ENCODE data around the gene HS2ST1. TPM values are rescaled to one million over a fixed set of nuclear protein-coding genes. Genes with fewer than 3 reads are reported as not detected.
"Not testable (repeated sequence)": the region's sequence is repeated elsewhere in the genome, so short reads cannot be mapped to it uniquely, and the experiment has no call there.

HS2ST1 gene
- polyA plus RNA-seq, 1 donor = 15.6 TPM

DNA sequence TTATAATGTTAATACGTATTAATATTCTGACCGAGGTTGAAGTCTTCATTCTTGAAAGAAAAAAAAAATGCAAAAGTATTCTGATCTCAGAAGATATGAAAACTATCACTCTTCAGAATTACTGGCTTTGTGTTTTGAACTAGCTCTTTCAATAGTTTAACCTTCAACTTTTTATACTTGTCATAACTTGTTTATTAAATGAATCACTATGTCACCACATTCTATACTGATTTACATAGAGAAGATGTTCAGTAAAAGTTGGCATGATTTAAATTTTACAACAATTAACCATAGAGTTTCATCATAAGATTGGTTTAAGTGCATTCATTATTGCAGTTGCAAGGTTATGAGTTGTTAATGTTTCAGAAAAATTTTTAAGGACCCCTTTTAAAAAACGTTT, 57.3 kb downstream of the HS2ST1 start:
- no peak for DNase-seq

DNA sequence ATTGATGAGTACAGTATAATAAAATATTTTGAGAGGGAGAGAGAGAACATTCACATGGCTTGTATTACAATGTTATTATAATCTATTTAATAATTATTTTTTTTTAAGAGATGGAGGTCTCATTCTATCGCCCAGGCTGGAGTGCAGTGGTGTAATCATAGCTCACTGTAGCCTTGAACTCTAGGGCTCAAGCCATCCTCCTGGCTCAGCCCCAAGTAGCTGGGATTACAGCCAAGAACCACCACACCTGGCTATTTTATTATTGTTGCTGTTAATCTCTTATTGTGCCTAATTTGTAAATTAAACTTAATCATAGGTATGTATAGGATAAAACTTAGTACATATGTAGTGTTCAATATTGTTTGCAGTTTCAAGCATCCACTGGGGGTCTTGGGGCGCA, 57.8 kb downstream of the HS2ST1 start:
- no peak for DNase-seq

DNA sequence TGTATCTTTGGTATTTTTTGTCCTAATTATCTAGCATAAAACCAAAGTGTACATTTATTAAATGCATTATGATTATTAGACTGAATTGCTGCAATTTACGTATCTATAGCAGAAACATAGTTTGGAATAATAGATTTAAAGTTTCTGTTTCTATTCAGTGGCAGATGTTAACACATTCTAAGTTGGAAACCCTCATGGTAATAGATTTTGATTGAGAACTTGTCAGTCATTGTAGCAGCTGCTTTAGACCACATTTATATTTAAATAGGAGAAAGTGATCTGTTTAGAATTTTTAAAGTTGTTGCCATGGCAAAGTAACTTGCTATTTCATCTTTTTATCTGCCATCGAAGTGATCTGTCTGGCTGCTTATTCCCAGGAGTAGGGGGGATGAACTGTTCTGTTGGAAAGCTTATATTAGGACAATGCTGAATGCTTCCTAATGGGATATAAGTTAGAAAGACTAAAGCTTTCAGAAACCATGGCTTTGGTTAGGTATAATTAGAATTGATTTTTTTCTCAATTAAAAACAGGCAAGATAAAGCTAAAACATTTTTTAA, 61.6 kb downstream of the HS2ST1 start:
- DNase-seq = no peak

DNA sequence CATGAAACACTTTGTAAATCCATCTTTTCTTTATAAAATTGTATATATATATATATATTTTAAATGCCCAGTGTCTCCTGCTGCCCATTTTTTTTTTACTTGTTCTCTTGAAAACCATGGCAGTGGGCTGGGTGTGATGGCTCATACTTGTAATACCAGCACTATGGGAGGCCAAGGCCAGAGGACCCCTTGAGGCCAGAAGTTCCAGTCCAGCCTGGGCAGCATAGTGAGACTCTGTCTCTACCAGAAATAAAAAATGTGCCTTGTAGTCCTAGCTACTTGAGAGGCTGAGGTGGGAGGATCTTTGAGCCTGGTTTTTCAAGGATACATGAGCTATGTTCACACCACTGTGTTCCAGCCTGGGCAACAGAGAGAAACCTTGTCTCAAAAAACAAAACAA, 62.2 kb downstream of the HS2ST1 start:
- DNase-seq = no peak

DNA sequence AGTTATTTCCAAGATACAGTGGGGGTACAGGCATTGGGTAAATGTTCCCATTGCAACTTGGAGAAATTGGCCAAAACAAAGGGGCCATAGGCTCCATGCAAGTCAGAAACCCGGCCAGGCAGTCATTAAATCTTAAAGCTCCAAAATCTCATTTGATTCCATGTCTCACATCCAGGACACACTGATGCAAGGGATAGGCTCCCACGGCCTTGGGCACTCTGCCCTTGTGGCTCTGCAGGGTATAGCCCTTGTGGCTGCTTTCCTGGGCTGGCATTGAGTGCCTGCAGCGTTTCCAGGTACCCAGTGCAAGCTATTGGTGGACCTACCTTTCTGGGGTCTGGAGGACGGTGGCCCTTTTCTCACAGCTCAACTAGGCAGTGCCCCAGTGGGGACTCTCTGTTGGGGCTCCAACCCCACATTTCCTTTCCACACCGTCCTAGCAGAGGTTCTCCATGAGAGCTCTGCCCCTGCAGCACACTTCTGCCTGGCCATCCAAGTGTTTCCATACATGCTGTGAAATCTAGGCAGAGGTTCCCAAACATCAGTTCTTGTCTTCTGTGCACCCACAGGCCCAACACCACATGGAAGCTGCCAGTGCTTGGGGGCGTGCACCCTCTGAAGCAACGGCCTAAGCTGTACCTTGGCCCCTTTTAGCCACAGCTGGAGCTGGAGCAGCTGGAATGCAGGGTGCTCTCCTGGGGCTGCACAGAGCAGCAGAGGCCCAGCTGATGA, 67.2 kb downstream of the HS2ST1 start:
- DNase-seq = no peak

DNA sequence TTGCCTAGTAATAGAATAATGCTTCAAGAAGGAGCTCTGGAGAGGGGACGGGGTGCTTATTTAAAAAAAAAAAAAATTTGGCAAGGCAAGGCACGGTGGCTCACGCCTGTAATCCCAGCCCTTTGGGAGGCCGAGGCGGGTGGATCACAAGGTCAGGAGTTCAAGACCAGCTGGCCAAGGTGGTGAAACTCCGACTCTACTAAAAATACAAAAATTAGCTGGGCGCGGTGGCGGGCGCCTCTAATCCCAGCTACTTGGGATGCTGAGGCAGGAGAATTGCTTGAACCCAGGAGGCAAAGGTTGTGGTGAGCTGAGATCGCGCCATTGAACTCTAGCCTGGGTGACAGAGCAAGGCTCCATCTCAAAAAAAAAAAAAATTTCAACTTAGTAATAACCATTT, 69.2 kb downstream of the HS2ST1 start:
- DNase-seq = not testable (repeated sequence)

DNA sequence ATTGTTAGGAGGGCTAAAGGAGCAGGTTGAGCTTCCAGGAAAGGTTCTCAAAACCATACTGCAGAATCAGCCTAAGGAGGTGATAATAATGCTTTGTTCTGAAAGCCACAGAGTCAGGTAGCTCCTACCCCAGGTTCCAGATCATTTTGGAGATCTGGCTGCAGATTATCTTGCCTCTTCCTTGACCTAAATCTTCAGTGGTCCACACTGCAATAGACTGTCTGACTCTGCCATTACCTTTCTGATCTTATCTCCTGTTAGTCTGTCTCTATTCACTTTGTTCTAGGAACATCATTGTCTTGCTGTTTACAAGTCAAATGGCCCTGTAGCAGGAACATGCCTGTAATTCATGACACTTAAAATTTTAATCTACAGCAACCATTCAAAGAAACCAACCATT, 73.0 kb downstream of the HS2ST1 start:
- no peak for DNase-seq

DNA sequence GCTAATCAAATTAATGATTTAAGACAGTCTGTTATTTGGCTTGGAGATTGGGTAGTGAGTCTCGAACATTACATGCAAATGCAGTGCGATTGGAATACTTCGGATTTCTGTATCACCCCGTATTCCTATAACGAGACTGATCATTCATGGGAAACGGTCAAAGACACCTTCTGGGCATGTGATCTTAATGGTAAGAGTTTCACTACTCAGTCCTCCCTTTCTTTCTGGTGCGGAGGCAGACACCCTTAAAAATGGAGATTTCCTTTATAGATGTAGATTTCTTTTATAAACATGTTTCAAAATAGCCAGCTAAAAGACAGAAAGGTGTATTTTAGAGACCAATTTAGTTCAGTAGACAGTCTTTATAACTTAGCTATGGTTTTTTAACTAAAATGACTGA, 74.4 kb downstream of the HS2ST1 start:
- DNase-seq = no peak

DNA sequence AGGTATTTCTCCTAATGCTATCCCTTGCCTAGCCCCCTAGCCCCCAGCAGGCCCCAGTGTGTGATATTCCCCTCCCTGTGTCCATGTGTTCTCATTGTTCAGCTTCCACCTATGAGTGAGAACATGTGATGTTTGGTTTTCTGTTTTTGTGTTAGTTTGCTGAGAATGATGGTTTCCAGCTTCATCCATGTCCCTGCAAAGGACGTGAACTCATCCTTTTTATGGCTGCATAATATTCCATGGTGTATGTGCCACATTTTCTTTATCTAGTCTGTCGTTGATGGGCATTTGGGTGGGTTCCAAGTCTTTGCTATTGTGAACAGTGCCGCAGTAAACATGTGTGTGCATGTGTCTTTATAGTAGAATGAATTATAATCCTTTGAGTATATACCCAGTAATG, 75.3 kb downstream of the HS2ST1 start:
- DNase-seq = not testable (repeated sequence)

DNA sequence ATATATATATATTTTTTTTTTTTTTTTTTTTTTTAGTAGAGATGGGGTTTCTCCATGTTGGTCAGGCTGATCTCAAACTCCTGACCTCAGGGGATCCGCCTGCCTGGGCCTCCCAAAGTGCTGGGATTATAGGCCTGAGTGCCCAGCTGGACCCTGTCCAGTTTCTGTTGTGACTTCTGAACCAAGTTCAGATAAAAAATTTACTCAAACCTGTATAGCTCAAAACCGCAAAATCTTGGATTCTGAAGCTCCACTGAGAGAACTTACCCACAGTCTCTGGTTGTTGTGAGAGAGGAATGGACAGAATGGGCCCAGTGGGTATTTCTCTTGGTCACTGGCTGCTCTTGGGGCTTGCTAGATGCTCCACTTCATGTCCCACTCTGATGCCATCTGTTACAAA, 76.4 kb downstream of the HS2ST1 start:
- DNase-seq = no peak

DNA sequence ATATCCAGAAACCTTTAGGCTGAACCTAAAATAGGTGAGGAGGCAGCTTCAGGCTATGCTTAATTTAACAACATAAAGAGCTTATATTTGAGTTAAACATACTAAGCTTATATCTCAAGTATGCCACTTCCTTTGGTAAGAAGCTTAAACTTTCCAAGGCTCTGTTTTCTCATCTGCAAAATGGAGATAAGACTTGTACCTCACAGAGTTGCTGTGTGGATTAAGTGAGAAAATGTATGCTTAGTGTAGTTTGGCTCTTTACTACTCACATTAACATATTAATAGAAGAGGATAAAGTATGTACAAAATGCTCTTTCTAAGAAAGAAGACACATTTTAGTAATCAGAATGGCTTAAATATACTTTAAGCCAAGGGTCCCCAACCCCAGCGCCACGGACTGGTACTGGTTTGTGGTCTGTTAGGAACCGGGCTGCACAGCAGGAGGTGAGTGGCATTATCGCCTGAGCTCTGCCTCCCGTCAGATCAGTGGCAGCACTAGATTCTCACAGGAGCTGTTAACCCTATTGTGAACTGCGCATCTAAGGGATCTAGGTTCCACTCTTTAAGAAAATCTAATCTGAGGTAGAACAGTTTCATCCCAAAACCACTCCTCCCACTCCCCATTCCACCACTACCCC, 77.2 kb downstream of the HS2ST1 start:
- DNase-seq = no peak

DNA sequence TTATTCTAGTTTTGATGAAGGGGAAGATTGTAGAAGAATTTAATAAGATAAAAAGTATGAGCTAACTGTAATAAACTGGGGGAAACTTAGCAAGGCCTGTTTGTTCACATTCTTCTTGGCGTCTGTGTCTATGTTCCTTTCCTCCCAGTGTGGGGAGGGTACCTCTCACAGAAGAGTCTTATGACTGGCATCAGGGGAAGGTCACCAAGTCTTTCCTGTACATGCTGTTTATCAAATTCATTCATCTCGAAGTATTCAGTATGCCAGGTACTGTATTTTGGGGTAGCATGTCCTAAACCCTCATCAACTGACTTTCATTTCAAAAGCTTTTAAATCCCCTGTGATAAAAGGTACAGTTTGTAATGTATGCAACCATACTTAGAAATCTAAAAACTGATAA, 78.4 kb downstream of the HS2ST1 start:
- DNase-seq = no peak

DNA sequence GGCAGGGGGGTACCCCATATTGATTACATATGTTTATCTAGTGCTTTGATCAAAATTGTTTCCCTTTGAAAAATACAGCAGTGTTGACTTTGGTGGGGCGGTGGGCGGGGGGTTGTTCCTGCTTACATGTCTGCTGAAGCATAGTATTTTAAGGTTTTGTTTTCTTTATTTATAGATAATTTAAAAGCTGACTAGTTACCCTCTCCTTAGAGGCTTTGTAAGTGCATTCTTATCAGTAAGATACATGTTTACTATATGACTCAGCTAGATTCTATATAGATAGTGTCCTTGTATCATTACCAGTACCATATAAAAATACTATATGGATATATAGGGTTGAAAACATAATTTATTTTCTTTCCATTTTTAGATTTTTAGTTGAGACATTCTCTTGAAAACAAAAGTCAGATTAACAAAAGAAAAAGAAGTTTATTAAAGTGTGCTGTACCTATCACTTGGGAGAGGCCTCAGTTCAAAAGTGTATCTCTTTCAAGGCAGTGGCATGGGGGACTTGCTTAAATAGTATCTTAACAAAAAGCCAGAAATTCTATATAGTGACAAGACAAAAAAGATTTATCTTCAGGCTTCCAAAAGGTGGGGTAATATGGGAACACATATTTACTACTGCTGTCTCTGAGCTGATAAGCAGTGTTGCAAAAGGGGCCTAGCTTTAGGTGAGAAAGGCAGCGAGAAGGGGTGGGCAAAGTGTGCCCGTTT, 79.0 kb downstream of the HS2ST1 start:
- DNase-seq = no peak

DNA sequence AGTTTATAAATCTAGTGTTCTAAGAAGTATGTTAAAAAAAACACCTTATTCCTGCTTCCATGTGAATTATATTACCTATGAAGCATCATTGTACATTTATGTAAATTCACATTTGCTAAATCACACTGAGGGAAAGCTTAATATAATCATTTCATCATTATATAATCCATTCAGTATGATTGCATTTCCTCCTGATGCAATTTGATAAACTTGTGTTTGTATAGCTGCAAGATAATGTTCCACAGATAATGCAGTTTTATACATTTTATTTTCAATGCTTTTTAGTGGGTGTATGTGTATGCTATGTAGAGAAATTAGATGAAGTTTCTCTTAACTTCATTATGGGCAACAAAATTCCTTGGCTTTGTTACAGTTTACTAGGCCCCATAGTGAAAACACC, 79.6 kb downstream of the HS2ST1 start:
- no peak for DNase-seq

DNA sequence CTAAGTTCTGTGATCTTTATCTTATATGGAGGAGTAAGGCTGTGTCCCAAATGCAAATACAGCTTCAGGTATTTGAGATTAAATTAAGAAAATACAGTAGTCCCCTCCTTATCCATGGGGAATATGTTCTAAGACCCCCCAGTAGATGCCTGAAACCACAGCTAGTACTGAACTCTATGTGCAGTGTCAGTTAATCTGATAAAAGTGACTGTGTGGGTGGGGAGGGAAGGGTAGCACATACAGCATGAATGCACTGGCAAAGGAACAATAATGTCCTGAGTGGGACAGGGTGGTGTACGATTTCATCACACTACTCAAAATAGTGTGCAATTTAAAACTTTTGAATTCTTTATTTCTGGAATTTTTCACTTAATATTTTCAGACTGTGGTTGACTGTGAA, 83.1 kb downstream of the HS2ST1 start:
- DNase-seq = no peak

DNA sequence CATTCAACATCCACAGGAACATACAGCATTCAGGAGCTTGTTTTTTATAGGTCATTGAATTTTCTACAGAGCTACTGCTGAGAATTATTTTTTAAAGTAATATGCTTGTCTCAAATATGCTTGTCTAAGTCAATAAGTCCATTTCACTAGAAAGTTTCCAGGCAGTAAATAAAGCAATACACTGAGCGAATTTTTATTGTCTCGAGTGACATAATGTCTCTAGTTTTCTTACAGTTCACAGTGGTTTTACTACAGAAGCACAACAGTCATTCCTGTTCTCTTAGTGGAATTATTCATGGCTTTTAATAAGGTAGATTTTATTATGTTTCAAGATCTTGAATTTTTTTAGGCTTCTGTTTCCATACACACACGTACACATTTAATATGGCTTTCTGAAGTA, 83.8 kb downstream of the HS2ST1 start:
- DNase-seq = no peak

DNA sequence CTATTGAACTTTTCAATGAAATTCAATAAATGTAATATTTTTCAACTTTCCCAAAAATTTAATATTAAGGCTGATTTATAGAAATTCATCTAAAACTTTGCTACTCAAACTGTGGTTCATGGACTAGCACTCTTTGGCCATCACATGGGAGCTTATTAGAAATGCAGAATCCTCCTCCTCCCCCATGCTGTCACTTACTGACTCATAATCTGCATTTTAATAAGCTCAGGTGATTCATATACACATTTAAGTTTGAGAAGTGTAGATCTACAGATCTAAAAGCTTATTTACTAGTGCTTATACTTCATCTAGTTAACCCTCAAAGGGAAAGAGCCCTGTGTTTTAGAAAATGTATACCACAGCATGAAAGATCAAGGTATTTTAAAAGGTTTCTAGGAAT, 84.3 kb downstream of the HS2ST1 start:
- no peak for DNase-seq

DNA sequence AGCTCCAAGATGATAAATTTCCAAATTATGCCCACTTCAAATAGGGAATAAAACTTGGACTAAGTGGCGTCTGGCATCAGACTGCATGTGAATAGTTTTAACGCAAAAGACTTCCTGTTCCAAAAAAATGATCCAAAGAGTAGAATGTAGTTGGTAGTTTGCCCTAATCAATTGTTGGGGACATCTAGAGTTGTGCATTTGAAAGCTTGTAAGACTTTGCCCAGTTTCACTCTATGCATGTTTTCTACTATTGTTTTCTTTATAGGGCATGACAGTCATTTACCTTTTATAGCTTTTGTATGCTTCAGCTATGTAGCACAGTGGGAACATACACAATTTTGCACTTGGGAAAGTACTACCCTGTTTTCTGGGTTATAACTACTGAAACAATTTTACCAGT, 86.0 kb downstream of the HS2ST1 start:
- DNase-seq = no peak

DNA sequence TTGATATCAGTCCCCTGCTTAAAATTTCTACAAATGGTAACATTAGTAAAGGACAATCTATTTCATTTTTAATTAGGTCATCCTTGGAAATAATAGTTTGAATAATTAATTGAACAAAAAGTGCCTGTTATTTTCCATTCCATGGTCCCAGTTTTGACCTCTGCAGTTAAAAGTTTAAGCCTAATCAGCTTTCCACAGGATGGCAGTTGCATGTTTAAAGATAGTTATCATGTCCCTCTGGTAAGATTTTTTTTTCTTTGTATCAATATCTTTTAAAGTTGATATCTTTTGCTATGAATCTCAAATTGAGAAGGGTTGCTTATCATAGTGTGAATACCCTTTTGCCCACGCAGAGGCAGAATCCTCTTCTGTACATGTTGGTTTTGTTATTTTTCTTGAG, 90.4 kb downstream of the HS2ST1 start:
- DNase-seq = no peak

DNA sequence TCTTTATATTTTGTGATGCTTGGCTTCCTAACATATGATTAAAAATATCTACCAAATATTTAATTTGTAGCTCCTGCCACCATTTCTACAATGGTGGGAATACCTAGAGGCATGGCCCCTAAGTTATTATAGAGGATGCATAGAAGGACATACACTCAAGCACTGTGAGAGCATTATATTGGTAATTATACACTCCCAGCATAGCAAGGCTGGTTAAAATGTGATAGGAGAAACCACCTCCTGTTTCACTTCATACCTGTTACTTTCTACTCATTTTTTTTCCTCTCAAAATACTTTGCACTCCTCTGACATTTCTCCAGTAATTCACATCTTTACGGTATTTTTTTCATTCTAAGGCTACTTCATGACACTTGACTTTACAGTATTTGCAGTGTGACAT, 92.9 kb downstream of the HS2ST1 start:
- no peak for DNase-seq

DNA sequence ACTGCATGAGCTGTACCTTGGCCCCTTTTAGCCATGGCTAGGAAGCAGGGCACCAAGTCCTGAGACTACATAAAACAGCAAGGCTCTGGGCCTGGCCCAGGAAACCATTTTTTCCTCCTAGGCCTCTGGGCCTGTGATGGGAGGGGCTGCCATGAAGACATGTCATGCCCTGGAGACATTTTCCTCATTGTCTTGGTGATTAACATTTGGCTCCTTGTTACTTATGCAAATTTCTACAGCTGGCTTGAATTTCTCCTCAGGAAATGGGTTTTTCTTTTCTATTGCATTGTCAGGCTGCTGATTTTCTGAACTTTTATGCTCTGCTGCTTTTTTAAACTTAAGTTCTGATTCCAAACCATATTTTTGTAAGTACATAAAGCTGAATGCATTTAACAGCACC, 99.0 kb downstream of the HS2ST1 start:
- DNase-seq = not testable (repeated sequence)

DNA sequence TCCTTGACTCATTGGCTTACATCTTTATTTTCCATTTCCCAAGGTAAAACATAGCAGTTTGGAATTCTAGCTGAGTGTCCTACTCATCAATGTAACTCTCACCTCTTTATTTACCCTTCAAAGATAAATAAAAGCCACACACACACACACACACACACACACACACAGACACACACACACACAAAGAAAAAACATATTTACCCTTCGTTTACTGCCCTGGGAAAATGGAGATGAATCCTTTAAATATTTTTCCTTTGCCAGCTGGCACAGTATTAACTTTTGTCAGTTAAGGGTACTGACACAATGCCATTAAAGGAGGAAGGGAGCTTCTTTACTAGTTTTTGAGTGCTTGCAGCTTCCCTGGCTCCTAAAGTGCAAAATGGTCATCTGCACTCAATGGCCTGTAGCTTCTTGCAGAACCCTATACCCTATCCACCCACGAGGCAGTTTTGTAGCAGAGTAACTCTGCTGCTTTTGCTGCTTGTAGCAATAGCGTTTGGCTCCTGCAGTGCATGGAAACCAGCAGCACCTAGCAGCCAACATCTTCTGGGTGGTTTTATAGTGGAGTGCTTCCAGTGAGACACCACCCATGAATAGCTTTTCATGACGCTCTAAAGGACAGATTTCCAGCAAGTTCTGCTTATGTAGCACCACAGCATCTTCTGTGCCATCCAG, 103.7 kb downstream of the HS2ST1 start:
- DNase-seq = no peak

DNA sequence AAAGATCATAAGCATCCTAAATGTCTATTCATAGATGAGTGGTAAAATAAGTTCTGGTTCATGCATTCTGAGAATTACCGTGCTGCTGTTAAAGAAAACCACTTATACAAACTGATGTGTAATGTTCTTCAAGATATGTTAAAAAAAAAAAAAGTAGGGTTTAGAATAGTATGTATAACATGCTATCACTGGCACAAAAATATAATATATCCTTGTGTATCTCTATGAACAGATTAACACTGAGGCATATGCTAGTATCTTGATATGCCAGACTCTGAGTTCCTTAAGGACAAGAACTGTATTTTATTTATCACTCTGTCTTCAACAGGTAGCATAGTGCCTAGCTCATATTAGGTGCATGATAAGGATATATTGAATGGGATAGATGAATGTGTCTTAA, 108.9 kb downstream of the HS2ST1 start:
- DNase-seq = no peak

All from hindlimb muscle (tissue), 1 donor.